Endothelial cell of umbilical vein (primary cell): ENCODE data around the gene CDC42BPG. TPM values are rescaled to one million over a fixed set of nuclear protein-coding genes. Genes with fewer than 3 reads are reported as not detected.

ENCODE experiments used
- Bru-seq: library from RNA; stranded (reverse); fragments of 400-500 nt; gene quantifications from one replicate; lab custom pipeline; 2021; lab: Mats Ljungman, UMichigan
- BruChase-seq, 2 experiments: library from RNA; stranded (reverse); fragments of 400-500 nt; gene quantifications; one replicate each; lab custom pipeline; 2021; lab: Mats Ljungman, UMichigan
- BruUV-seq: library from RNA; stranded (reverse); fragments of 400-500 nt; replicated peaks from 2 replicates; lab custom pipeline; 2021; lab: Mats Ljungman, UMichigan
- CTCF ChIA-PET: fragments of 300-600, 350-600 bp; sonication (Branson Sonifier 250); formaldehyde crosslinking; loops from one replicate; lab custom pipeline; 2021; ENCODE audit warnings: antibody characterized with exemption, inconsistent platforms; lab: Charles Lee
- POLR2A ChIA-PET: fragments of 300-600, 350-600 bp; sonication (Branson Sonifier 250); formaldehyde crosslinking; loops from one replicate; lab custom pipeline; 2021; ENCODE audit warnings: antibody characterized with exemption, inconsistent platforms; lab: Charles Lee
- DNase-seq: peaks from one replicate; pipeline ENCODE4 v3.0.0-alpha.2; 2011; ENCODE audit warnings: low read depth, low spot score
- FAIRE-seq: peaks from 2 replicates; lab custom pipeline; 2011; peaks lifted over from hg19 to GRCh38; lab: Jason Lieb, UNC
- H2AFZ ChIP-seq: 2 replicates; pipeline ENCODE4 v1.6.0; 2012; ENCODE audit warnings: low read depth, low read length, control low read depth, inconsistent platforms
- H3K27ac ChIP-seq: 2 replicates; pipeline ENCODE4 v1.5.1; 2011; ENCODE audit warnings: low read depth, mild to moderate bottlenecking, control low read depth, low read length, moderate library complexity; ENCODE audit not compliant: insufficient read depth
- H3K27me3 ChIP-seq, 2 experiments: 2 replicates each; pipeline versions ENCODE4 v1.6.0 to v1.6.1; 2011; ENCODE audit warnings: low read length in 2 of 2, mixed read lengths in 1 of 2; ENCODE audit not compliant: control insufficient read depth in 2 of 2, insufficient read depth in 2 of 2
- H3K36me3 ChIP-seq, 2 experiments: 2 replicates in 1 of 2; 3 replicates in 1 of 2; pipeline ENCODE4 v1.5.1; 2011; ENCODE audit warnings: low read length in 2 of 2, mild to moderate bottlenecking in 1 of 2, moderate library complexity in 1 of 2; ENCODE audit not compliant: control insufficient read depth in 2 of 2, insufficient read depth in 2 of 2; ENCODE audit errors: extremely low read depth in 1 of 2
- H3K4me1 ChIP-seq: 3 replicates; pipeline ENCODE4 v1.5.1; 2011; ENCODE audit warnings: mild to moderate bottlenecking, low read length; ENCODE audit not compliant: control insufficient read depth, insufficient read depth; ENCODE audit errors: extremely low read depth
- H3K4me2 ChIP-seq: 2 replicates; pipeline ENCODE4 v1.6.1; 2011; ENCODE audit warnings: low read length, control low read depth, mixed read lengths; ENCODE audit not compliant: insufficient read depth
- H3K4me3 ChIP-seq, 3 experiments: fragments of 200-600 bp in 1 of 3; sonication (generic), shearing (Covaris generic) in 1 of 3; replicated peaks in 1 of 3; 2 replicates each; pipeline ENCODE4 v1.5.1; 2011 to 2016; ENCODE audit warnings: control low read depth in 3 of 3, low read length in 3 of 3, mild to moderate bottlenecking in 2 of 3, inconsistent platforms in 1 of 3, low read depth in 1 of 3, moderate library complexity in 1 of 3; ENCODE audit not compliant: insufficient read depth in 1 of 3
- H3K79me2 ChIP-seq: 2 replicates; pipeline ENCODE4 v1.6.0; 2012; ENCODE audit warnings: low read length, inconsistent platforms; ENCODE audit not compliant: control insufficient read depth, insufficient read depth
- H3K9ac ChIP-seq: replicated peaks from 2 replicates; pipeline ENCODE3; 2011; ENCODE audit warnings: low read length, control low read depth; ENCODE audit not compliant: insufficient read depth; ENCODE audit errors: extremely low read depth
- H3K9me1 ChIP-seq: replicated peaks from 3 replicates; pipeline ENCODE4 v1.6.0; 2011; ENCODE audit warnings: mild to moderate bottlenecking, low read length; ENCODE audit not compliant: control insufficient read depth, insufficient read depth; ENCODE audit errors: extremely low read depth
- H3K9me3 ChIP-seq: replicated peaks from 2 replicates; pipeline ENCODE4 v1.5.1; 2012; ENCODE audit warnings: low read length, inconsistent platforms; ENCODE audit not compliant: control insufficient read depth, insufficient read depth
- H4K20me1 ChIP-seq: replicated peaks from 2 replicates; pipeline ENCODE3; 2011; ENCODE audit warnings: mild to moderate bottlenecking, low read length; ENCODE audit not compliant: control insufficient read depth, insufficient read depth; ENCODE audit errors: extremely low read depth
- FOS ChIP-seq: IDR thresholded peaks from 2 replicates; pipeline ENCODE4 v1.6.1; 2011; ENCODE audit warnings: mild to moderate bottlenecking, low read length, moderate library complexity, borderline replicate concordance; ENCODE audit not compliant: insufficient read depth
- JUN ChIP-seq: IDR thresholded peaks from 2 replicates; pipeline ENCODE4 v1.6.1; 2011; ENCODE audit warnings: borderline replicate concordance, low read depth; ENCODE audit not compliant: insufficient read length, insufficient read depth
- POLR2A ChIP-seq: IDR thresholded peaks from 2 replicates; pipeline ENCODE4 v1.6.1; 2012; ENCODE audit warnings: low read depth, mild to moderate bottlenecking, control low read depth, low read length
- POLR2AphosphoS5 ChIP-seq: IDR thresholded peaks from 2 replicates; pipeline ENCODE4 v1.6.1; 2012; ENCODE audit warnings: low read depth, mild to moderate bottlenecking, control low read depth, low read length, moderate library complexity; ENCODE audit not compliant: insufficient read depth
- dilution Hi-C: fragments of 300-500 bp; cut with MboI; formaldehyde crosslinking; loops from one replicate; pipeline ENCODE4 v1.15.0; 2019; ENCODE audit warnings: low sequenced_read_pairs; ENCODE audit not compliant: extremely low pct_ligation_motif_present
- intact Hi-C: fragments of 100-400 bp; cut with micrococcal nuclease; formaldehyde crosslinking; loops from one replicate; pipeline ENCODE4 v1.10.0; 2022
- long read RNA-seq: library from polyadenylated mRNA; stranded (forward); transcript quantifications from one replicate; pipeline ENCODE4 v2.0.0, GENCODE V29; 2021
- polyA minus RNA-seq, 3 experiments: library from RNA; depleted of rRNA, polyadenylated mRNA; stranded (reverse); fragments of >200 nt; gene quantifications; 1 replicate in 1 of 3; 2 replicates in 2 of 3; pipeline ENCODE4 v1.2.3, GENCODE V29; 2011
- polyA plus RNA-seq, 4 experiments: library from polyadenylated mRNA; depleted of rRNA in 3 of 4; stranded (reverse) in 3 of 4; unstranded in 1 of 4; fragments of >200 nt; gene quantifications; 2 replicates each; pipeline versions ENCODE4 v1.2.1 to v1.2.3, GENCODE V29; 2011 to 2012; ENCODE audit warnings: missing spikeins in 1 of 4
- total RNA-seq: library from RNA; stranded (reverse); gene quantifications from 2 replicates; pipeline ENCODE4 v1.2.3, GENCODE V29; 2021
- TF ChIP-seq, protein P1 (sequence below), 2 donors: IDR thresholded peaks; 1 replicate in 1 of 2; 2 replicates in 1 of 2; pipeline ENCODE4 v1.5.1; 2011; ENCODE audit warnings: low read length in 2 of 2, mild to moderate bottlenecking in 2 of 2, moderate library complexity in 2 of 2, control low read depth in 1 of 2, inconsistent platforms in 1 of 2, low read depth in 1 of 2; ENCODE audit not compliant: insufficient read depth in 1 of 2; ENCODE audit errors: extremely low read depth in 1 of 2
- TF ChIP-seq, protein P2 (sequence below): IDR thresholded peaks from 2 replicates; pipeline ENCODE4 v1.6.1; 2011; ENCODE audit not compliant: insufficient read depth, insufficient read length

Gene CDC42BPG, protein sequence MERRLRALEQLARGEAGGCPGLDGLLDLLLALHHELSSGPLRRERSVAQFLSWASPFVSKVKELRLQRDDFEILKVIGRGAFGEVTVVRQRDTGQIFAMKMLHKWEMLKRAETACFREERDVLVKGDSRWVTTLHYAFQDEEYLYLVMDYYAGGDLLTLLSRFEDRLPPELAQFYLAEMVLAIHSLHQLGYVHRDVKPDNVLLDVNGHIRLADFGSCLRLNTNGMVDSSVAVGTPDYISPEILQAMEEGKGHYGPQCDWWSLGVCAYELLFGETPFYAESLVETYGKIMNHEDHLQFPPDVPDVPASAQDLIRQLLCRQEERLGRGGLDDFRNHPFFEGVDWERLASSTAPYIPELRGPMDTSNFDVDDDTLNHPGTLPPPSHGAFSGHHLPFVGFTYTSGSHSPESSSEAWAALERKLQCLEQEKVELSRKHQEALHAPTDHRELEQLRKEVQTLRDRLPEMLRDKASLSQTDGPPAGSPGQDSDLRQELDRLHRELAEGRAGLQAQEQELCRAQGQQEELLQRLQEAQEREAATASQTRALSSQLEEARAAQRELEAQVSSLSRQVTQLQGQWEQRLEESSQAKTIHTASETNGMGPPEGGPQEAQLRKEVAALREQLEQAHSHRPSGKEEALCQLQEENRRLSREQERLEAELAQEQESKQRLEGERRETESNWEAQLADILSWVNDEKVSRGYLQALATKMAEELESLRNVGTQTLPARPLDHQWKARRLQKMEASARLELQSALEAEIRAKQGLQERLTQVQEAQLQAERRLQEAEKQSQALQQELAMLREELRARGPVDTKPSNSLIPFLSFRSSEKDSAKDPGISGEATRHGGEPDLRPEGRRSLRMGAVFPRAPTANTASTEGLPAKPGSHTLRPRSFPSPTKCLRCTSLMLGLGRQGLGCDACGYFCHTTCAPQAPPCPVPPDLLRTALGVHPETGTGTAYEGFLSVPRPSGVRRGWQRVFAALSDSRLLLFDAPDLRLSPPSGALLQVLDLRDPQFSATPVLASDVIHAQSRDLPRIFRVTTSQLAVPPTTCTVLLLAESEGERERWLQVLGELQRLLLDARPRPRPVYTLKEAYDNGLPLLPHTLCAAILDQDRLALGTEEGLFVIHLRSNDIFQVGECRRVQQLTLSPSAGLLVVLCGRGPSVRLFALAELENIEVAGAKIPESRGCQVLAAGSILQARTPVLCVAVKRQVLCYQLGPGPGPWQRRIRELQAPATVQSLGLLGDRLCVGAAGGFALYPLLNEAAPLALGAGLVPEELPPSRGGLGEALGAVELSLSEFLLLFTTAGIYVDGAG (N-terminal part only)
- 0.42 and 0.62 TPM in 2 replicates for total RNA-seq
- polyA plus RNA-seq = 0.13 and 0.19 TPM in 2 replicates
- polyA plus RNA-seq (2011; cell fraction: cytosol; rRNA removed) = 0.14 and 0.16 TPM in 2 replicates
- polyA plus RNA-seq (2011; cell fraction: nucleus; rRNA removed) = 0.49 and 0.57 TPM in 2 replicates
- polyA plus RNA-seq (2012) = 0.27 and 0.33 TPM in 2 replicates
- 0.17 and 0.32 TPM in 2 replicates for polyA minus RNA-seq
- polyA minus RNA-seq (2011; cell fraction: cytosol; rRNA and poly(A)+ RNA removed) = 2.3 TPM
- 0.24 and 0.34 TPM in 2 replicates for polyA minus RNA-seq (2011; cell fraction: nucleus; rRNA and poly(A)+ RNA removed)
- percentile 7 among the genes with signal in this experiment for Bru-seq, nascent RNA
- percentile 24 among the genes with signal in this experiment for BruChase-seq, experiment 1, labeled RNA remaining after a 6-hour chase
- BruChase-seq, experiment 2, labeled RNA remaining after a 2-hour chase = percentile 22 among the genes with signal in this experiment
- long read RNA-seq = 0 reads

DNA sequence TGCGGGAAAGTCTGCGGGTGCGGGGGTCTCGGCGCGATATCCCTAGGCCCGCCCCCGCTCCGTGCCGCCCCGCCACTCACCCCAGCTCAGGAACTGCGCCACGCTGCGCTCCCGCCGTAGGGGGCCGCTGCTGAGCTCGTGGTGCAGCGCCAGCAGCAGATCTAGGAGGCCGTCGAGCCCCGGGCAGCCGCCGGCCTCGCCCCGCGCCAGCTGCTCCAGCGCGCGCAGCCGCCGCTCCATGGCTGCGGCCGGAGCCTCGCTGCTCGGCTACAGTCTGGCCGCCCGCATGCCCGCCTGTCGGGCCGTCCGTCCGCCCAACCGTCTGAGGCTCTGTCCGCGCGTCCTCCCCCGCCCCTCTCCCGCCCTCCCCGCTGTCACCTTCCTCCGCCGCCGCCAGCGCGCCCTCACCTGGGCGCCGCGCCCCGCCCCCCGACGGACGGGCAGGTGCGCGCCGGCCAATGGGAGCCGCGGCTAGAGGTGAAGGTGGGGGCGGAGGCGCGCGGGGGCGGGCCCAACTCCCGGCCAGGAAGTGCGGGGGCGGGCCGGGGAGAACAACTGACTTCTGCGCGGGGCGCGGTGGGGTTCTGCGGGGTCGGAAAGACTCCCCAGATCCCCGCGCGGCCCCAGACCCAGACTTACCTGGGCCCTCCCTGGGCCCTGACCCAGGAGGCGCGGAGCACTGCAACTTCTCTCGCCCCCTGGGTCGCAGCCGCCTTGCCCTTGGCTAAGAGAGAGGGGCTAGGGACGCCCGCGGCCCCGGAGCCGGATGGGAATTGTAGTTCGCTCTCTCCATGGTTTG is at the start of gene CDC42BPG:
Gene CDC42BPG, minus strand, starts transcription at position 324 of the 799 bp plus-strand sequence. Its CDS starts 84 bp downstream, at position 240.
- dilution Hi-C loops = loop anchor here (10.0 kb wide), 1 partner anchor 50 kb away; no protein-coding TSS in a partner anchor
- Histone ChIP-seq H3K4me1 (no peaks in the 10 kb centered on the region), H3K9me3 (no peaks in the 10 kb centered on the region), H3K9ac (no peak within 1 kb of the TSS), H3K79me2 (no peaks in the 10 kb centered on the region), H3K27ac (no peak within 1 kb of the TSS), H3K4me3 (peak within 1 kb of the TSS in 2 of 3 experiments; percentile 9 to 37), H3K36me3 (no peaks in the 10 kb centered on the region), H3K9me1 (no peaks in the 10 kb centered on the region), H4K20me1 (no peaks in the 10 kb centered on the region), H3K4me2 (peak within 1 kb of the TSS; percentile 6), H2AFZ (peak within 1 kb of the TSS; percentile 33), H3K27me3 (no peaks in the 10 kb centered on the region)
- intact Hi-C loops = loop anchor here (2.0 kb wide), 2 partner anchors 42 to 58 kb away; partner anchors contain the start of gene MAP4K2
- FAIRE-seq (peak; percentile 70), DNase-seq (peak; percentile 57)
- BruUV-seq = no TSS peak
- ChIA-PET POLR2A (interaction anchor here (0.5 kb wide), 1 partner anchor 36 kb away, joined by 5 read pairs; no protein-coding TSS in a partner anchor), CTCF (interaction anchor here (0.6 to 8.2 kb wide), 31 partner anchors 10 to 381 kb away, joined by 3 to 168 read pairs (median 4); partner anchors contain the start of genes ARL2, BATF2, MAJIN and MAP4K2)
- TF ChIP-seq POLR2A (peak; percentile 19), FOS (no peak), POLR2AphosphoS5 (peak; percentile 38), JUN (no peak)
- TF ChIP-seq, protein P1, sequence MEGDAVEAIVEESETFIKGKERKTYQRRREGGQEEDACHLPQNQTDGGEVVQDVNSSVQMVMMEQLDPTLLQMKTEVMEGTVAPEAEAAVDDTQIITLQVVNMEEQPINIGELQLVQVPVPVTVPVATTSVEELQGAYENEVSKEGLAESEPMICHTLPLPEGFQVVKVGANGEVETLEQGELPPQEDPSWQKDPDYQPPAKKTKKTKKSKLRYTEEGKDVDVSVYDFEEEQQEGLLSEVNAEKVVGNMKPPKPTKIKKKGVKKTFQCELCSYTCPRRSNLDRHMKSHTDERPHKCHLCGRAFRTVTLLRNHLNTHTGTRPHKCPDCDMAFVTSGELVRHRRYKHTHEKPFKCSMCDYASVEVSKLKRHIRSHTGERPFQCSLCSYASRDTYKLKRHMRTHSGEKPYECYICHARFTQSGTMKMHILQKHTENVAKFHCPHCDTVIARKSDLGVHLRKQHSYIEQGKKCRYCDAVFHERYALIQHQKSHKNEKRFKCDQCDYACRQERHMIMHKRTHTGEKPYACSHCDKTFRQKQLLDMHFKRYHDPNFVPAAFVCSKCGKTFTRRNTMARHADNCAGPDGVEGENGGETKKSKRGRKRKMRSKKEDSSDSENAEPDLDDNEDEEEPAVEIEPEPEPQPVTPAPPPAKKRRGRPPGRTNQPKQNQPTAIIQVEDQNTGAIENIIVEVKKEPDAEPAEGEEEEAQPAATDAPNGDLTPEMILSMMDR (IDR thresholded peaks at IDR 0.05; ENCODE audit: extremely low read depth in 1 of 2, insufficient read depth in 1 of 2, low read depth in 1 of 2, low read length in 2 of 2) = peak; percentile 67 to 80
- TF ChIP-seq, protein P2, sequence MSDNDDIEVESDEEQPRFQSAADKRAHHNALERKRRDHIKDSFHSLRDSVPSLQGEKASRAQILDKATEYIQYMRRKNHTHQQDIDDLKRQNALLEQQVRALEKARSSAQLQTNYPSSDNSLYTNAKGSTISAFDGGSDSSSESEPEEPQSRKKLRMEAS = no peak
